ENCODE data around the gene ZNF384. TPM values are rescaled to one million over a fixed set of nuclear protein-coding genes. Genes with fewer than 3 reads are reported as not detected.

Gene ZNF384
- total and polyA plus RNA-seq, 10 of the 15 experiments (the other 5 are each of a cell fraction or from before 2014, with no cell fraction given), result 0.46 to 81.5 (median 30.5) TPM

GRCh38 chr12:6666211-6666610, 23.0 kb downstream of the ZNF384 start (continued):
- TF ChIP-seq CTCF (IDR thresholded peaks at IDR 0.05 in 2 of 3, conservative IDR thresholded peaks at IDR 0.05 in 1 of 3; ENCODE audit: control insufficient read depth in 2 of 3, extremely low read depth in 1 of 3, insufficient read depth in 1 of 3, low read depth in 3 of 3, low read length in 3 of 3), result no peak

- Histone ChIP-seq H3K79me2 (ENCODE audit: control insufficient read depth, insufficient read depth, low read length) (peaks cover 8% of the 10 kb centered on the region), H3K27me3 (replicated peaks in 1 of 2; ENCODE audit: control insufficient read depth in 2 of 2, insufficient read depth in 2 of 2, low read length in 1 of 2) (no peaks in the 10 kb centered on the region), H3K36me3 (ENCODE audit: control insufficient read depth in 2 of 2, insufficient read depth in 2 of 2, low read length in 1 of 2) (peaks cover 16 to 18% of the 10 kb centered on the region in 2 experiments), H3K27ac (ENCODE audit: control insufficient read depth, insufficient read depth) (no peak overlapping the region), H3K4me1 (ENCODE audit: control insufficient read depth, insufficient read depth, low read length) (no peaks in the 10 kb centered on the region; the same call in 1 of the 2 replicates), H3K4me2 (ENCODE audit: control insufficient read depth, insufficient read depth) (no peak overlapping the region), H4K20me1 (ENCODE audit: control insufficient read depth, insufficient read depth) (no peaks in the 10 kb centered on the region), H3K9me3 (replicated peaks; ENCODE audit: control insufficient read depth, insufficient read depth, low read length) (no peaks in the 10 kb centered on the region), H2AFZ (ENCODE audit: control insufficient read depth, low read depth, low read length) (no peak overlapping the region), H3K9ac (ENCODE audit: control insufficient read depth, insufficient read depth, low read length) (no peak overlapping the region), H3K4me3 (no peak overlapping the region)
- ATAC-seq (no peak), FAIRE-seq (no peak), DNase-seq (ENCODE audit: low read depth, low spot score) (no peak)
- in situ Hi-C loops (cut with MboI), result no loop called here
- no peak for TF ChIP-seq TAF1 (IDR thresholded peaks at IDR 0.05; ENCODE audit: borderline replicate concordance, low read depth, low read length)
- TF ChIP-seq TCF7 (IDR thresholded peaks at IDR 0.05; ENCODE audit: borderline replicate concordance), result no peak
- TF ChIP-seq ZSCAN29 (IDR thresholded peaks at IDR 0.05), result no peak
- no peak for TF ChIP-seq PAX5 (IDR thresholded peaks at IDR 0.05; ENCODE audit: borderline replicate concordance, low read depth, low read length)
- no peak for TF ChIP-seq JUND (IDR thresholded peaks at IDR 0.05; ENCODE audit: low read depth, low read length)
- no peak for TF ChIP-seq ZNF24 (IDR thresholded peaks at IDR 0.05)
- no peak for TF ChIP-seq CBFB (IDR thresholded peaks at IDR 0.05; ENCODE audit: low read depth)
- TF ChIP-seq HDGF (IDR thresholded peaks at IDR 0.05), result no peak
- TF ChIP-seq YBX1 (IDR thresholded peaks at IDR 0.05), result no peak
- no peak for TF ChIP-seq BACH1 (IDR thresholded peaks at IDR 0.05; ENCODE audit: borderline replicate concordance)
- TF ChIP-seq NFXL1 (IDR thresholded peaks at IDR 0.05; ENCODE audit: borderline replicate concordance), result no peak
- no peak for TF ChIP-seq RELB (IDR thresholded peaks at IDR 0.05; ENCODE audit: low read depth)
- TF ChIP-seq SREBF2 (IDR thresholded peaks at IDR 0.05; ENCODE audit: low read length), result no peak
- no peak for TF ChIP-seq MYC (IDR thresholded peaks at IDR 0.05; ENCODE audit: insufficient read depth, insufficient read length, insufficient replicate concordance, low read length, severe bottlenecking)
- POLR2A ChIA-PET, result interaction anchor here (0.6 to 2.1 kb wide), 5 partner anchors 25 to 112 kb away, joined by 3 to 12 read pairs (median 5); partner anchors contain the start of genes COPS7A and ZNF384
- RAD21 ChIA-PET (ENCODE audit: unreplicated experiment), result interaction anchor here (1.3 to 2.4 kb wide), 3 partner anchors 24 to 59 kb away, joined by 3 to 10 read pairs (median 7); partner anchors contain the start of genes COPS7A and ZNF384
- intact Hi-C loops (cut with micrococcal nuclease; ENCODE audit: unreplicated experiment), result loop anchor here (5.0 kb wide), 1 partner anchor 48 kb away; no protein-coding TSS in a partner anchor
- WGBS (ENCODE audit: insufficient coverage, insufficient replicate concordance, low lambda C conversion rate, missing lambda C conversion rate), result 100% methylated on average over 2 of the region's 2 CpGs
- BruUV-seq (replicated peaks), result no TSS peak
- SMC1A ChIA-PET (ENCODE audit: uncharacterized antibody, unreplicated experiment), result interaction anchor here (0.8 to 2.7 kb wide), 5 partner anchors 10 to 27 kb away, joined by 3 to 9 read pairs (median 4); partner anchors contain the start of gene ZNF384
- CTCF ChIA-PET, result interaction anchor here (0.6 to 2.9 kb wide), 6 partner anchors 21 to 101 kb away, joined by 3 to 24 read pairs (median 4); partner anchors contain the start of genes COPS7A, LPAR5 and MLF2
Observed at GRCh38 chr12:6664902-6665301, 24.3 kb downstream of the ZNF384 start.
